DLD1 (cell line): ENCODE measurements around the gene PARP1.

Experiments
- in situ Hi-C: cut with HindIII; loops from 2 replicates; pipeline ENCODE4 v1.10.0; 2017; ENCODE audit warnings: low sequenced_read_pairs

PARP1 gene

DNA sequence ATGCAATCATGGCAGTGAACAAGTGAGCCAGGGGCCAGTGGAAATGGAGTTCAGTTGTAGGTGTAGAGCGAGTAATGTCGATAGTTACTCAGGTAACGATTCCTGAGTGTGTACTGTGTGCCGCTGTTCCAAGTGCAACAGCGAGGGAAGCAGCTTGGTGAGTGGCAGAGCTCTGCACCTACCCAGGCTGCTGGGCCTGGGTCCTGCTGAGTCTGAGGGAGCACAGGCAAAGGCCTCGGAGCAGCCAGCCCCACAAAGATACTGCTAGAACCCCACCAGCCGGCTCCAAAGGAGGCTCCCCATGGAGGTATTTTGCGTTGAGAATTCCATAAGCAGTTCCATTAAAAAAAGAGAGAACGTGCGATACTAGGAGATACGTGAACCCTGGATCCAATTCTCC is 23.2 kb downstream of the PARP1 start:
- in situ Hi-C loops, result no loop called here

DNA sequence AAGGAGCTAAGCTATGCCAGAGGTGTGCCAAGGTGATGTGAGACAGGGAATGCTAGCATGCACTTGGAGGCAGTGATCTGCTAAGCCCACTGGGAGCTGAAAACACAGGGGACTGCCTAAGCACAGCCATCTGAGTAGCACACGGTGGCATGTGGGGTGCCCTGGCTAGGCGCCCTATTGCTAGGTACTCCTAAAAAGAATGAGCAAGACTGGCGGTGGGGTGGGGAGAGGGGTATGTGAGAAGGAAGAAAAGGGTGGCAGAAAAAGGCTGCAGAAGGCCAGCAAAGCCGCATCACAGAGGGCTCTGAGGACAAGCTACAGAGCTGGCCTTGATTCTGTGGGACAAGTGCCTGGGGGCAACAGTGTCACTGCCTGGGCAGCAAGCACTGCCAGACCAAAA is 23.9 kb downstream of the PARP1 start:
- in situ Hi-C loops, result no loop called here

DNA sequence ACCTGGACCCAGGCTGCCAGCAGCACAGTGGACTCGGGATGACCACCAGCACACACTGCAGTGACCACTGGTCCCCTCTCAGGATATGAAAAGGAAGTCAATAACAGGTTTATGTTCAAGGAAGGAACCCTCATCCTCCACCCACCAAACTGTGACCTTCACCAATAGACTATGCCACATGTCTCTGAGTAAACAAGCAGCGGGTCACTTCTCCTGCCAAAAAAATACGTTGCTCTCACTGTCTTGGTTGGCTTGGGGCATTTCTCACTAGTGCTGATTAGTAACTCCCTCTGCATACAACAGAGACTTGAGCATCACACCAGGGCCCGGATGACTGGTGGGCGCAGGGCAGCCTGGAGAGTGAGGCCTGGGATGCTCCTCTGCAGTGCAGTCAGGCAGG is 25.9 kb downstream of the PARP1 start:
- in situ Hi-C loops, result no loop called here

DNA sequence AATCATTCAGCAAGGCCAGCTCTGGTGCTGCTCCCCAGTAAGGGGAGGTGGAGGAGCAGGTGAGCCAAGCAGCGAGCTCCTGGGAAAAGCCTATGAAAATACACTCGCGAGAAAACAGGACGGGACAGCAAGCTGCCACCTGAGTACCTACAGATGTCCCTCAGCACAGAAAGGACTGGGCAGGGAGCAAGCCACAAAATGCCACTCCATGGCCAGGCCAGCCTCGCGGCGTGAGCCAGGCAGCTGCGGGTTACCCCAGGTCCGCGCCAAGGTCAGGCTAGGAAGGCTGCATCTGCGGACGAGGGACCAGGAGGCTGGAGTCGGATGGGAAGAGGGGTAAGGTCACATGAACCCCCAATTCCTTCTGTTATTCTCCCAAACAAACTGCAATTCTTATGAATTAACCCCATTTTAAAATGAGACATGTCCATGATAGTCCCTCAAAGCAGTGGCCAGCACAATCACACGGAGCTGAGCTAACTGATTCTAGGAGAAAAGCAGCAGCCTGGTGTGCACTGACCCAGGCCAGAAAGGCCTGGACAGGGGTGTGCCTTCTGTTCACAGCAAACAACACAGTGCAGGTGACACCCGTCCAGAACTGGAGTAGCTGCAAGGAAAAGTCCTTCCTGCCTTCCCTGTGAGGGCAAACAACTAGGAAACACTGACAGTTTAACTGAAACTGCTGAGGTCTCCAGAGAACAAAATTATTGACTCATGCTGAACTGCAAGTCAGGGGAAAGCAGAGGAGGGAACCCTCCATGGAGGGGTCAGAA is 26.5 kb downstream of the PARP1 start:
- in situ Hi-C loops, result no loop called here

DNA sequence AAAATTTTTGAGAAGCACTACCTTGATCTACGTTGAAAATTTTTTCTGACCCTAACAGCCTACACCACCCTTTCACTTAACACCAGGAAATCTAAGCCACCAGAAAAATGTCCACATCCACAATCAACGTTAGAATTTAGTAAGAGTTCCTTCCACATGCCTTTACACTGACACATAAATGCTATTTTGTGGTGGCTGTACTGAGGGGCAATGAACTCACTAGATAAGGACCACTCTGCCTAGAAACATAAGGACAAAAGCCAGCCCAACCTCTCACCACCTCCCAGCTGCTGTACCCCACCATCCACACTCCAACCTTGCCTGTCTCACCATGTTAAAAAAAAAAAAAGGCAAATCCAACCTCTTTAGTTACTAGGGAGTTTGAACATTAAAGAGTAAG is 29.8 kb downstream of the PARP1 start:
- in situ Hi-C loops, result no loop called here

DNA sequence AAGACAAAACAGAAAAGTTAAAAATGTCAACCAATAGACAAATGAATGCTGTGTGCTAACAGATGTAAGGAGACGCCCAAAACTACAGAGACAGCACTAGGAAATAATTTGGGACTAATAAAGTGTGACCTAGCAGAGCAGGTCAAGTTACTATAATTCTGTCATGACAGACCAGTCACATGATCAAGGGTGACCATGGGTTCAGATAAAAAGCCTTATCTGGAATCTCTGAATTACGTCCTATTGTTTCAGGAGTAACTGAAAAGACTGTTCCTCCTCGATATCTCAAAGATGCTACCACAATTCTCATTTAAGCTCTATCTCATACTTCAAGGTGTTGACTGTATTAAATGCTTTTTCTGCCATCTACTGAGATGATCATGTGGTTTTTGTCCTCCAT is 31.6 kb downstream of the PARP1 start:
- in situ Hi-C loops, result no loop called here

DNA sequence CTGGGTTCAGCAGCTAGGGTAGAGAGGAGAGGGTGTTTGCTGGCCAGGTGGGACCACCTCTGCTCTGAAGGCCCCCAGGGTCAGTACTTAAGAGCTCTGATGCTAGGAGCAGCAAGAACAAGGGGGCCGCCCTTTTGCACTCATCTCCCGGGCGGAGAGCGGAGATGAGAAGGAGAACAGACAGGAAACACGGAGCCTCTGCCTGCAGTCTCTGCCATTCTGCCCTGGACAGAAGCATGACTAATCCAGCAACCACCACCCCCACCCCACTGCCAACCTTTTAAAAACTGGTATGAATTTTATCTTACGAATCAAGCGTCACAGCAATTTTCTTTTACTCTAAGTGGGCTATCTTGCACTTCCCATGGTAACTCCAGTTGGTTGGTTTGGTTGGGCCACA is 34.5 kb downstream of the PARP1 start:
- in situ Hi-C loops, result no loop called here

DNA sequence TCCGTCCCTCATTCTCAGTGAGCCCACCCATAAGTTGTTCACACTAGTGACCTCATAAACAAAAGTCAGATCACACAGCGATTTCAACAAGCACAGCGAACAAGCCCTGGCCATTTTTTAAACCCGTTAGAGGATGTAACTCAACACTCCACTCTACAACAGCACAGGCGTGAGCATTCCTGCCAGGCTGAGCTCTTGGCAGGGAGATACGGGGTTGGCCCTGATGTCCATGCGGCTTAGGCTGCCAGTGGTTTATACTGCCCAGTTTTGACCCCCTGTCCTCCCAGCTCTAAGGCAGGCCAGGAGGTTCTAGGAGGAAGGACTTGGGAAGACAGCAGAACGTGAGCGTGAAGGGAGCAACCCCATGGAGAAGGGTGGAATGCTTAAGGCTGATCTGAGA is 35.0 kb downstream of the PARP1 start:
- in situ Hi-C loops, result no loop called here

DNA sequence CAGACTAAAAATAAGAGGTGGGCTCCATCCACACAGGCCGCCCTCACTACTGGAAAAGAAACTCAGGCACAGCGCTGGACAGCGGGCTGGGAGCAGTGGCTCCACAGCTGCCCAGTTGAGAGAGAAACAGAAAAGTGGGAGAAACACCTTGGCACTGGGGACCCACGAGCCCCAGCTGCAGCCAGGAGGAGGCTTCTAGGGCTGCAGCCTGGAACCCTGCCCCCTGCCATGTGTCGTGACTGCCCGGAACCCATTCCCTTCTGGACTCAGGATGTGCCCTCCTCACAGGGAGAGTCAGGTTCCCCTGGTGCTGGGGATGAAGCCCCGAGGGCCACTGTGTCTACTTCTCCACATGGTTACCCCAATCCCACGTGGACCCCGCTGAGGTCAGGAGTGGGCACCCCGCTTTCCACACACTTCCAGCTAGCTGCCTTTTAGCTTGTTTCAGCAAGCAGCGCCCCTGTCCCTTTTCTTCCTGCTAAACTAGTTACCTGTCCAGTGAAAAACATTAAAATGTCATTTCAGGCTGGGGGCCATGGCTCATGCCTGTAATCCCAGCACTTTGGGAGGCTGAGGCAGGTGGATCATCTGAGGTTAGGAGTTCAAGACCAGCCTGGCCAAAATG is 35.9 kb downstream of the PARP1 start:
- in situ Hi-C loops, result no loop called here

DNA sequence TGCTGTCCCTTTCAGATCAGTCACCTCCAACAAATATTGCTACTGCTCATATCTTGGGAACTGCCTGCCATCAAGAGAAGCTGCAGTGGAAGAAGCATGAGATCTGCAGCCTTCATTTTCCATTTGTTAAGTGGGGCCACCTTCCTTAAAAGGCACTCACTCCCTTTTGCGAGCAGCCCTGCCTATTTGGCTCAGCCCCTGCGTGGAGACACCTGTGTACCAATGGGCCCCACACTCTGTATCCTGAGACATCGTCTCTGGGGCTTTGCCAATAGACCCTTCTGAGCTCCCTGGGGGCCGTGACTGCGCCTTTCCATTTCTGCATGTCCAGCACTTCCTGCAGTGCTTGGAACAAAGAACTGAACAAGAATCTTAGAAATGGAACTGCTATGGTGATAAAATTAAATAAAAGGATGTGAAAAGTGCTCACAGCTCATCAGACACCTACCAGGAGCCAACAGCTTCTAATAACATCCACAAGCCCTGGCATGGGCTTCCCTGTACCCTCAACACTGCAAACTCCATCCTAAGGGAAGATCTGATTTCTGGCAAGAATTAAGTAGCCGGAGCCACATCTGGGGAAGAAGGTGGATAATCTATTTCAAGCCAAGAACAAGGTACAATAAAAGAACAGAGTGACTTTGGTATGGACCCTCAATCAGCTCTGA is 36.7 kb downstream of the PARP1 start:
- in situ Hi-C loops, result no loop called here

DNA sequence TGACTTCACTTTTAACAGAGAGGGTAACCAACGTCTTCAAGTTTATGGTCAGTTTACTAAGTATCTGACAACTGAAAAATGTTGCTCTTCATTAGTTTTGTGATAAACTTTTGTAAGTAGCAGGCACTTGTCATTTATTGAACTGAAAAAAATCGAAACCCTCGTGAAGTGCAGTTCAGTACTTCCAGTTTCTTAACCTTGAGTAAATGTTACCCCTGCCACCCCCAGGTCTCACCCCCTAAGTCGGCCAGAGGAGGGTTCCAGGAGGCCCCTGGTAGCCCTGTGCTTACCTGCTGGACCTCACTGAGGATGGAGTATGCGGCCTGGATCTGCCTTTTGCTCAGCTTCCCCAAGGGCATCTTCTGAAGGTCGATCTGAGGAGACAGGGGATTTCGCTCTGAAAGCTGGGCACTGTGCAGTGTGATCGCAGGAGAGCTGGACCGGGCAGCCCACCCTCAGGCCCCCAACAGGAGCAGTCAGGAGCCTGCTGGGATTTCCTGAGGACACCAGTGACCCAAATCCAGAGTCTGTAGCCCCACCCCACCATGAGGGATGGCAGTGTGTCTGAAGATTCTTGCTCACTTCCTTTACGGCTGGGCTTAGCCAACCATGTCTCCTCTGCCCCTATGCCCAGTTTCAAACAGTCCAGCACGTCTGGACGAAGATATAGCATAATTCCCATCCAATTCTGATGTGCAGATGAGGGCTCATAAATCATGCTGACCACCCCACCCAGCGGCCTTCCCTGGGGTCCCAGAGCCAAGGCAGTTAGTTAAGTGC is 37.6 kb downstream of the PARP1 start:
- in situ Hi-C loops, result no loop called here

DNA sequence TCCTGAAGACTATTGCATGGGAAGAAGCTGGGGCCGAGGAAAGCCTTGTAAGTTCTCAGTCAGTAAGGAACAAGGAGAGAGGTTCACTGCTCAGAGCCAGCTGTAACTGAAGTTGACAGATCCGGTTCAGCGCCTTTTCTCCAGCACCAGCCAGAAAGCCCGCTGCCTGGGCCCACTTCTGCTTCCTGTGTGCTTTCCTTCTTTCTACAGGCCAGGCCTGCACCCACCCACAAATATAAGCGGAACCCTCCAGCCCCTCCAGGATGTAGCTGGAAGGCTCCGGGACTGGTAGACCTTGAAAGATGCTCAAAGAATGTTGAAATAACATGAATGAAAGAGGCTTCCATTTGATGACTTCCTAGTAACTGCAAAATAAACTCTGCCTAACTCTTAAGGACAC is 38.8 kb downstream of the PARP1 start:
- in situ Hi-C loops, result loop anchor here (10.0 kb wide), 1 partner anchor 54 kb away; no protein-coding TSS in a partner anchor

DNA sequence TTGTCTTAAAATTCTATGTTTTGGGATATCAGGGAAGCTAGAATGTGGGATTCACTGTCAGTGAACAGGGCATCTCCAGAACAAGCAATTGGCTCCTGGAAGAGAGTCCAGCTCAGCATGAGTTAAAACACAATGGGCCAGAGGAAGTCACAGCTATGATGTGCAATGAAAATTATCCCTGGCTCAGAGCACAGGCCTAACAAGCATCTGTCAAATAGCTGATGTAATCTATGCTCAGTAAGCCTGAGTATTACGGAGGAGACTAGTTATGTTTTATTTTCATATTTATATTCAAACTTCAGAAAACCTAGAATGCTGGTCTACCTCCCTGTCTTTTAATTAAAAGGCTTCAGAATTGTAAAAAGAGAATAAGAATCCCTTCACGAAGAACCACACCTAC is 41.6 kb downstream of the PARP1 start:
- in situ Hi-C loops, result loop anchor here (10.0 kb wide), 1 partner anchor 51 kb away; no protein-coding TSS in a partner anchor

DNA sequence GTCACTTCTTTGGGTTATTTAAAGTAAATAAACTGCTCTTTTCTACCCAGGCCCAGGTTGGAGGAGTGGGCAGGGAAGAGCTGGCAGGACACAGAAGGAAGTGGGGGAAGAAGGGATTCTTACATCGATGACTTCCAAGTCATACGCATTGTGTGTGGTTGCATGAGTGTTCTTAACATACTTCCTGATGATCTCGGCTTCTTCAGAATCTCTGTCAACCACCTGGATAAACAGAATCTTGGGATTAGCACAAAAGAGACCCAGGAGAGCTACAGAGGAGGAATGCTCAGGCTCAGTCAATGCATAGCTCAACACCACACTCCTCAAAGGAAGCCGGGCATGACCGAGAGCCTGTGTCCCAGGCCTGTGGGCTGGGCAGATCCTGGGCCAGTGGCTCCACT is 42.1 kb downstream of the PARP1 start:
- in situ Hi-C loops, result loop anchor here (10.0 kb wide), 1 partner anchor 51 kb away; no protein-coding TSS in a partner anchor

DNA sequence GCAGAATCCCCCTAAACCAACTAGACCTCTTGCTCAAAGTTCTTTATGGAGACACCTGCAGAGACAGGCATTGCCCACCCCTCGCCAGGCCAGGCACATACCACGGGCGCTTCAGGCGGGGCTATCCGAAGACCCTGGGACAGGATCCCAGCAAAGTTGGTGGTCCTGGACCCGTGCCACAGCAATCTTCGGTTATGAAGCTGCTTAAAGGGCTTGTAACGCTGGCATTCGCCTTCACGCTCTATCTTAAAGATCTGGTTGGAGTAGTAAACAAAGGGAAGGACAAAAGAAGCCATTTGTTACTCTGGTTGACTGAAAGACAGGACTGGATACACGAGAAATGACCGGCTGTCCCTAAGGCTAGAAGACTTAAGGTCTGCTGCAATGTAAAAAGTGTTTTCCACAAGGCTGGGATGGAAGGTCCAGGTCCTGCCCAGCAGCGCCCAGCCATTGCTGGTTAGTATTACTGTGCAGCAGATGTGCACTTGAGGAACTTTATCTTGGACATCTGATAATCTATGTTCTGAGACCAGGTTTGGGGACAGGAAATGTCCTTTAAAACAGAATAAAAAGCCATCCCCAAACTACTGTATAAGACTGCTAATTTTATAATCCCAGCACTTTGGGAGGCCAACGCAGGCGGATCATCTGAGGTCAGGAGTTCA is 42.9 kb downstream of the PARP1 start:
- in situ Hi-C loops, result loop anchor here (10.0 kb wide), 1 partner anchor 50 kb away; no protein-coding TSS in a partner anchor

DNA sequence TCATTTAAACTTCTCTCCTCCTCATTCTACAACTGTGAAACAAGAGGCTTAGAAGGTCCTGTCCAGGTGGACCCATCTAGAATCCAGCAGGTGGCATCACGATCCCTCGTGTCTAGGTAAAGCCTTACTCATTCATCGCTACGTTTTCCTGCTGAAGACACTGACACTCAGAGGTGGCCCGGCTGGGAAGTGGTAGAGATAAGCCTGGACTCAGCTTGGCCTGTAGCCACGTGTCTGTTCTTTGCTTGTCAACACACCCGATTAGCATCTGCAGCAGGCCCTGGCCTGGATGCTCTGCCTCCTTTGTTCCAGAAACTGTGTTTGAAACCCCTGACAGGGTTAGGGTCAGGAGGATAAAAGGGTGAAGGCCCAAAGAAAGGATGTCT is 43.4 kb downstream of the PARP1 start:
- in situ Hi-C loops, result loop anchor here (10.0 kb wide), 1 partner anchor 50 kb away; no protein-coding TSS in a partner anchor

DNA sequence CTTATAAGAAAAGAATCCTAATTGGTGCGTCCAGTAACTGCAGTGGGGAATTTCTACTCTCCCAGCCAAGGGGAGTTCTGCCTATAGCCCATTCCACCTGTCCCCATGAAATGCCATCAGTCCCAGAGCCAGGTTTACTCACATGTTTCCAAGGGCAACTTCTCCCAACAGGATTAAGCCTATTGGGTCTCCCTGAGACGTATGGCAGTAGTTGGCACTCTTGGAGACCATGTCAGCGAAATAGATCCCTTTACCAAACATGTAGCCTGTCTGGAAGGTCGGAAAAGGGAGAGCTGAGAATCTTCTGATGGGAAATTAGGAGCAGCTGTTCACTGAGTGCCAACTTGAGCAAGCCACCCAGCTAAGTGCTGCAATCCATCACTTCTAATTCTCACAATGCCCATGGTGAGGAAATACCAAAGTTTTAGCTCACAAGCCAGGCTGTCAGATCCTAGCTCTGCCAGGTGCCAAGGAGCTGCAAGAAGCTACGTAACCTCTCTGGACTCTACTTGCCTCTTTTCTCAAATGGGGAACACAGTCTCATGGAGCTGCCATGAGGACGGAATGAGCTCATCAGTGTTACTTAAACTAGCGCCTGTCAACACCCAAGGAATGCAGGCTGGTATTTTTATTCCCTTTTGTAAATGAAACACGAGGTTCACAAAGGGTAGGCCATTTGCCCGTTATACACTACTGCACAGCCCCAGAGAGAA is 43.9 kb downstream of the PARP1 start:
- in situ Hi-C loops, result loop anchor here (10.0 kb wide), 1 partner anchor 49 kb away; no protein-coding TSS in a partner anchor

DNA sequence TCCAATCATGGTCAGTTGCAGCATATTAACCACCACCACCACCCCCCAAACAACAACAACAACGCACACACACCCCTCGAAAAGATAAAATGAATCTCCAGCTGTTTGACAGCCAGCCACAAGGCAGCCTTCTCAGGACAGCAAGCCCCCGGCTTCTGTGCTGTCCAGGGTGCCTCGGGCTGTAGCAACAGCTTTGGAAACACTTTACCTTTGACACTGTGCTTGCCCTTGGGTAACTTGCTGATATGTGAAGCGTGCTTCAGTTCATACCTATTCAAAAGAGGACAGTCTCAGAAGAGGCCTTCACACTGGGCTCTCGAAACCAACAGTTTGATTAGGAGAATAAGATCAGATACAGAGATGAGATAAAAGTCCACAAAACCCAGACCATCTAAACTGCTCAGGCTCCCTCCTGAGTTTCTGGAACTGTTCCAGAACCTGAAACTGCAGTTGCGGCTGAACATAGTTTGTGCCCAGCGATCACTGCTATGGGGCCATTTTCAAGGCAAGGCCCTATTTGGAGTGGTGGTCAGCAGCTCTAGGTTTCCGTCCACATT is 44.9 kb downstream of the PARP1 start:
- in situ Hi-C loops, result loop anchor here (10.0 kb wide), 1 partner anchor 48 kb away; no protein-coding TSS in a partner anchor

DNA sequence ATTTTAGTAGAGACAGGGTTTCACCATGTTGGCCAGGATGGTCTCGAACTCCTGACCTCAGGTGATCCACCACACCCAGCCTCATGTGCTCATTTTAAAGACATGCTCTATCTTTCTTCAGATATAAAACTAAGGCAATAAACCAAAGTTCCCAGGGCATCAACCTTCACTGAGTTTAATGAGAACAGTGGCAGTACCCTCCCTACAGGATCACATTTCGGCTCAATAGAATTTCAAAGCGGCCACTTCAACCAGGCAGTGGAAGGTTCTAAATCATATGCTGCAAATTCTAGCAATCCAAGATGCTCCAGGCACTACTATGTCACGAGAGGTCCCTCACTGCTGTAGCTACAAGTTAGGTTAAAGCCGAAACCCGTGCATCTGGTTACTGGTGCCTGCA is 45.5 kb downstream of the PARP1 start:
- in situ Hi-C loops, result loop anchor here (10.0 kb wide), 1 partner anchor 48 kb away; no protein-coding TSS in a partner anchor
